Type B pancreatic cell (in vitro differentiated cells): ENCODE results near the gene TDRD12. TPM values are rescaled to one million over a fixed set of nuclear protein-coding genes. Genes with fewer than 3 reads are reported as not detected.

ENCODE experiments used
- DNase-seq: peaks from one replicate; pipeline ENCODE4 v3.0.0; 2021; ENCODE audit warnings: mixed read lengths; ENCODE audit not compliant: unreplicated experiment; ENCODE audit errors: extremely low spot score
- H3K27ac Mint-ChIP-seq: 2 replicates; pipeline ENCODE4 v1.8.0; 2021; ENCODE audit warnings: mild to moderate bottlenecking, mixed read lengths
- H3K27me3 Mint-ChIP-seq: 2 replicates; pipeline ENCODE4 v1.8.0; 2021; ENCODE audit warnings: mixed read lengths
- H3K36me3 Mint-ChIP-seq: 2 replicates; pipeline ENCODE4 v1.8.0; 2021; ENCODE audit warnings: mixed read lengths
- H3K4me1 Mint-ChIP-seq: one replicate; pipeline ENCODE4 v1.8.0; 2021; ENCODE audit warnings: mixed read lengths; ENCODE audit not compliant: unreplicated experiment
- H3K4me3 Mint-ChIP-seq: 2 replicates; pipeline ENCODE4 v1.8.0; 2021; ENCODE audit warnings: mild to moderate bottlenecking, mixed read lengths
- H3K9me3 Mint-ChIP-seq: 2 replicates; pipeline ENCODE4 v1.8.0; 2021; ENCODE audit warnings: mixed read lengths
- CTCF ChIP-seq: fragments of 200-600 bp; sonication (generic); conservative IDR thresholded peaks from 2 replicates; pipeline ENCODE4 v1.5.0; 2021; ENCODE audit warnings: antibody characterized with exemption, mild to moderate bottlenecking
- total RNA-seq: library from RNA; stranded (reverse); gene quantifications from 2 replicates; pipeline ENCODE4 v1.2.1, GENCODE V29; 2021; ENCODE audit warnings: low replicate concordance

TDRD12 gene
- total RNA-seq, 1 donor from 2014 or later: 0.24 TPM

GRCh38 chr19:32819419-32820400 lies 100.1 kb downstream of the TDRD12 start:
- no peak overlapping the region for H3K27ac Mint-ChIP-seq
- no peaks in the 10 kb centered on the region for H3K9me3 Mint-ChIP-seq
- H3K36me3 Mint-ChIP-seq: no peaks in the 10 kb centered on the region
- H3K27me3 Mint-ChIP-seq: peaks cover 13% of the 10 kb centered on the region
- no peak for DNase-seq
- H3K4me3 Mint-ChIP-seq: no peak overlapping the region
- no peak for TF ChIP-seq CTCF
- peaks cover 10% of the 10 kb centered on the region for H3K4me1 Mint-ChIP-seq

- H3K27ac Mint-ChIP-seq: no peak overlapping the region
- H3K27me3 Mint-ChIP-seq: peaks cover 9% of the 10 kb centered on the region
- no peak for TF ChIP-seq CTCF
- DNase-seq: no peak
- peaks cover 10% of the 10 kb centered on the region for H3K4me1 Mint-ChIP-seq
- no peaks in the 10 kb centered on the region for H3K36me3 Mint-ChIP-seq
- H3K9me3 Mint-ChIP-seq: no peaks in the 10 kb centered on the region
- H3K4me3 Mint-ChIP-seq: no peak overlapping the region
Measured at GRCh38 chr19:32822916-32823746, 103.6 kb downstream of the TDRD12 start.

- Mint-ChIP-seq H3K4me1 (peaks cover 10% of the 10 kb centered on the region), H3K27me3 (peaks cover 9% of the 10 kb centered on the region), H3K9me3 (no peaks in the 10 kb centered on the region), H3K27ac (no peak overlapping the region), H3K36me3 (no peaks in the 10 kb centered on the region), H3K4me3 (no peak overlapping the region)
- DNase-seq: no peak
- no peak for TF ChIP-seq CTCF
Measured at GRCh38 chr19:32823747-32824102, 104.2 kb downstream of the TDRD12 start.

GRCh38 chr19:32824191-32824751 lies 104.7 kb downstream of the TDRD12 start:
- Mint-ChIP-seq H3K36me3 (no peaks in the 10 kb centered on the region), H3K9me3 (no peaks in the 10 kb centered on the region), H3K4me1 (peaks cover 10% of the 10 kb centered on the region), H3K27ac (no peak overlapping the region), H3K27me3 (peaks cover 9% of the 10 kb centered on the region), H3K4me3 (no peak overlapping the region)
- no peak for DNase-seq
- TF ChIP-seq CTCF: no peak

GRCh38 chr19:32824916-32825608 lies 105.5 kb downstream of the TDRD12 start:
- Mint-ChIP-seq H3K27ac (no peak overlapping the region), H3K4me3 (no peak overlapping the region)
- DNase-seq: peak; percentile 20

More at GRCh38 chr19:32824916-32825608, 105.5 kb downstream of the TDRD12 start:
- no peak for TF ChIP-seq CTCF
- Mint-ChIP-seq H3K4me1 (peaks cover 5% of the 10 kb centered on the region), H3K27me3 (peaks cover 5% of the 10 kb centered on the region), H3K36me3 (no peaks in the 10 kb centered on the region), H3K9me3 (no peaks in the 10 kb centered on the region)
